Caki2 (cell line): ENCODE results near the gene PLCB1. TPM values are rescaled to one million over a fixed set of nuclear protein-coding genes. Genes with fewer than 3 reads are reported as not detected.

Experiments used
- DNase-seq: peaks from one replicate; pipeline ENCODE4 v3.0.0-alpha.2; 2015; ENCODE audit warnings: low read depth
- in situ Hi-C: cut with HindIII; loops from 2 replicates; pipeline ENCODE4 v1.10.0; 2016; ENCODE audit warnings: low sequenced_read_pairs, low pct_unique_long_range_greater_than_20kb, mixed read lengths
- total RNA-seq: library from RNA; depleted of rRNA; stranded (reverse); fragments of >200 nt; shearing (Covaris generic); gene quantifications from 2 replicates; pipeline ENCODE4 v1.2.3, GENCODE V29; 2014; ENCODE audit warnings: low replicate concordance

The PLCB1 gene
- total RNA-seq, 1 experiment from 2014 or later = 2.4 TPM

DNA sequence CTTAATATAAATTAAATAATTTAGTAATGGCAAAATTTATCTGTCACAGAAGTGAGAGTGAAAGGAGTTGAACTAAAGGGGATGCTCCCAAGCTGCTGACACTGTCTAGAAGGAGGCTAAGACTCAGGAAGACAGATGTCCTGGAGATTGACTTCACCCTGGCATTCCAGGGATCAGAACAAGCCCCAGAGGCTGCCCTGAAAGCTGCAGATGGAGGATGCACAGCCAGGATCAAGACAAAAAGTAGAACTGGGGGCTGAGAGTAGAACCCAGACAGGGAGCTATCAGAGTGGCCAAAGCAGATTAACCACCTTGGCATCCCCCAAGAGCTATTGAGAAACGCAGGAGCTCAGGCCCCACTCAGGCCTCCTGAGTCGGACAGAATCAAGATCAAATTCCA lies 747.6 kb downstream of the PLCB1 start:
- DNase-seq = no peak
- in situ Hi-C loops = no loop called here

DNA sequence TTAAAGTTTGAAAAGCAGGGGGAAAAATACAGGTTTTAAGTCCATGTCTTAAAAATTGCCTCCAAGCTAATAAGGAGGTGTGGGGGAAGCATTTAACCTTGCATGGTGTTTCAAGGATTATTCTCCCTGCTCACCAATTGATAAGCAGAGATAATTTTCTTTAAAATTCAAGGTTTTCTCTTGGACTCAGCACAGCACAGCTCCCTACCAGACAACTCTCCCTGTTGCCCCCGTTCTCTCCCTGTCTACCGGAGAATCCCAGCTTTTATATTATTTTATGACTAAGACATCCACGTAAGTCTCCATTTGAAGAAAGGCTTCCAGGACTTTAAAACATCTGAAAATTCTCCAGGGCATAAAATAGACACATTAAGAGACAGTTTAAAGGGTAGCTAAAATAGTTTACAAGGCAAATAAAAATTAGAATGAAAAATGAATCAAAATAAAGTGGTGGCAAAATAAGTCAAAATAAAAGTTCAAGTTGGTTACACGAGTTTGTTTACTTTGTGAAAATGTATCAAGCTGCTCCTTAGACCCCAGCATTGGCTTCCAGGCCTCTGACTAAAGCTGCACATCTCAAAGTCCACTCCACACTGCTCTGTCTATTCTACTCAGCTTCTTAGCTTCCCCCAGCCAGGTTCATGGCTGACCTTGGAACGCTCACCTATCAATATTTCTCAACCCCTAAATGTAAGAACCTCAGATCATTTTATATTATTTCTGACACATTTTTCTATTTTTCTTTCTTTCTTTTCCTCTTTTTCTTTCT lies 748.2 kb downstream of the PLCB1 start:
- in situ Hi-C loops = no loop called here
- no peak for DNase-seq

DNA sequence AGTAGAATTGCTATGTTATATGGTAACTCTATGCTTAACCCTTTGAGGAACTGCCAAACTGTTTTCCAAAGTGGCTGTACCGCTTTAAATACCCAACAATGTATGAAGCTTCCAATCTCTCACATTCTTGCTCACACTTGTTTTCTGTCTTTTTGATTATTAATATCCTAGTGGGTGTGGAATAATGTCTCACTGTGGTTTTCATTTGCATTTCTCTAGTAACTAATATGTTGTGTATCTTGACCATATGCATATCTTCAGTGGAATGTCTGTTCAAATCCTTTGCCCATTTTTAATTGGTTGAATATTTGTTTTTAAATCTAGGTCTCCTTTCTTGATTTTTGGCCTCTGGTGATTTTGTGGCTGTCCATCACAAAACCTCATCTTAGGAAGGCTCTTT lies 759.0 kb downstream of the PLCB1 start:
- in situ Hi-C loops = no loop called here
- DNase-seq = no peak

DNA sequence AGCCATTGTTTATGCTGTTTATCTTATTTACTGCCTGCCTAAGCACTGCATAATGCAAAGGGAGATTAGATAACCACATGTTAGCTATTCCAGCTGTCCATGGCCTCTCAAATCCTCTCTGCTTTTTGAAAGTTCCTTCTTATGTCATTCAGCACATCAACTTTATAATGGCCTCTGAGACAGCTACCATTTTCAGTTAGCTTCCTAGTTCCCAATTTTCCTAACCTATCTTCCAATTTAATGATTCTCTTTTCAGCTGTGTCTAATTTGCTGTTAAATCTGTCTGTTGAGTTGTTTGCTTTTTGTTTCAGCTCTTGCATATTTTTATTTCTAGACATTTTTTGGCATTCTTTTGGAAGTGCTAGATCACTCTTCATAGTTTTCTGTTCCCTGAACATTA lies 763.4 kb downstream of the PLCB1 start:
- no peak for DNase-seq

DNA sequence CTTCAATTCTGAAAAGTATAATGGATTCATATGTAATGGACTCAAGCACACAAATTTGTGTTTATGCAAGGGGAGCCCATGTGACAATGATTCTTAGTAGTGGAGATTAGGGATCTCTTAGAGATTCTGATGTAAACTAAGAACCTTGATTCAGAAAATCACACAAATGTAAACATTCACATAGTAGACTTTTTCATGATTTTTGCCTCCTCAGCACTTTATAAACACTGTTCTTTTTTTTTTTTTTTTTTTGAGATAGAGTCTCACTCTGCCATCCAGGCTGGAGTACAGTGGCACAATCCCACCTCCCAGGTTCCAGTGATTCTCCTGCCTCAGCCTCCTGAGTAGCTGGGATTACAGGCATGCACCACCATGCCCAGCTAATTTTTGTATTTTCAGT lies 766.8 kb downstream of the PLCB1 start:
- DNase-seq = no peak
- in situ Hi-C loops = no loop called here

More for the DNA sequence above, 763.4 kb downstream of the PLCB1 start:
- in situ Hi-C loops = no loop called here

DNA sequence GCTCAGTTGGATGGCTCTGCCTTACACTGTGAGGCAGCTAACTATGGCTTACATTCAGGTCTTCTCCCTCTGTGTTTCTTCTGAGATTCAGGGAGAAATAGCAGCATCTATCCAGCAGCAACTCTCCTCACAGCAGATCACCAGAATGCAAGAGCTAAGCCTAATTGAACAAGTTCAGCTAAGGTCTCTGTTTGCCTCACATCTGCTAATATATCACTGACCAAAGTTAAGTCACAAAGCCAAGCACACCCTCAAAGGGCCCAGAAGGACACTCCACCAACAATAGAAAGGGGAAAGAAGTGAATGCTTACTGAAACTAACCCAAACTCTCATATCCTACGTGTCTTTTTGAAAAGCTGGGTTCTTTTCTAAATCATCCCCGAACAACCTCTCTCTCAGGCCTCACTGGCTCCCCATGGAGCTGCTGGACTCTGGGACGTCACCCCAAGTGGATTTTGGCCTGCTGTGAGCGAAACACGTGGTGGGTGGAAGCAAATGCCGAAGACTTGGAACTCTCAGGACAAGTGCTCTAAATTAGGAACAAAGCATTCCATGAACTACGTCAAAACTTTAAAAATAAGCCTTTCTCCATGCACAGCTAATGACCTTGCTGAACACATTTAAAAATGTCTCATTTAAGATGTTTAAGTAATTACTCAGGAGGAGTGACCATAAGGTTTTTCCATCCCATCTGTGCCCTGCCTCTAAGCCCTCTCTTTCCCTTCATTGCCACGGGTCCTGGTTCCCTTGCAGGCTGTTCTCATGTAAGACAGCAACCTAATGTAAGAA lies 769.4 kb downstream of the PLCB1 start:
- no peak for DNase-seq
- in situ Hi-C loops = no loop called here

DNA sequence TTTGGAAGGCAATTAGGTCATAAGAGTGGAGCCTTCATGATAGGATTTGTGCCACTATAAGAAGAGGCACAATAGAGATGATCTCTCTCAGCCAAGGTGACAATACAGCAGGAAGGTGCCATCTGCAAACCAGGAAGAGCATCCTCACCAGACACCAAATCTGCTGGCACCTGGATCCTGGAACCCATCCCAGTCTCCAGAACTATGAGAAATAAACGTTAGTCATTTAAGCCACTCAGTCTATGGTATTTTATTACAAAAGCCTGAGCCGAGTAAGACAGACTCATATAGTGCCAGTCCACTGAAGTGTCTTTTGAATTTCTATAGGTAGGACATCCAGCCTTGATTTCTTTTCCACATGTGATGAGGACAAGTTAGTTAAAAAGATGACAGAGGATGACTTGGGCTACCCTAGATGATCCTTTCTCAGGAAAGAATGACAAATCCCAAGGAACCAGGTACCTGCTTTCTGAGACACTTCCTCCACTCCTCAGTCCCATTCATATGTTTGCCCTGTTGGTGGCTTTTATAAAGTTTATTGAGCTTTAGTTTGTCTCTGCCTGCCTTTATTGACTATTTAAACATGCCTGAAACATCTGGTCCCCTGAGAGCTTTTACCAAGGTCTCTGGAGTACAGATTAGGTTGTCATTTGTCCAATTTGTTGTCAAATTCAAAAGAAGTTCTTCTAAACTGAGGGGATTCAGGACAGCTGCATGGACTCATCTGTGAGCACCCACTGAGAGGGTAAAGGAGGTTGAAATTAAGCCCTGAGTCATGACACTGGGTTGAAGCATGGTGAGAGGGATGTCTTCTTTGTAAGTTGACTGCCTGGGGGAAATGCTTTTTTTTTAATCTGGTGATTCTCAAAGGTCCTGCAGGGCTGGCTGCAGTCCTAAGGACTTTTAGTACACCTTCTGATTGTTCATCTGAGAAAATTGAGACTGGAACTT lies 771.9 kb downstream of the PLCB1 start:
- in situ Hi-C loops = no loop called here
- no peak for DNase-seq

DNA sequence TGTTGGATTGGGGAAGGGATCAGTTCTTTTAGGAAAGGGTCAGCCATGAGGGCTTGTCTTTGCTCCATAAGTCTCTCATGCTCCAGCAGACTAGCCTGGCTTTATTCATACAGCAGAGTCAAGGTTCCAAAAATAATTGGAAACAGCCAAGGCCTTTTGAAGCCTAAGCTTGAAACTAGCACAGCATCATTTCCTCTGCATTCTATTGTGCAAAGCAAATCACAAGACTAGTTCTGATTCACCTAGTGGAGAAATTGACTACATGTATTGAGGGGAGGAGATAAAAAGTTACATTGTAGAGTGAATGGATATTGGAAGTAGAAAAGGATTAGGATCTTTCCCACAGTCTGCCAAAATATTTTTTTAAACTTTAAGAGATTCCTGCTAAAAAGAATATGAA lies 777.5 kb downstream of the PLCB1 start:
- DNase-seq = no peak
- in situ Hi-C loops = no loop called here

DNA sequence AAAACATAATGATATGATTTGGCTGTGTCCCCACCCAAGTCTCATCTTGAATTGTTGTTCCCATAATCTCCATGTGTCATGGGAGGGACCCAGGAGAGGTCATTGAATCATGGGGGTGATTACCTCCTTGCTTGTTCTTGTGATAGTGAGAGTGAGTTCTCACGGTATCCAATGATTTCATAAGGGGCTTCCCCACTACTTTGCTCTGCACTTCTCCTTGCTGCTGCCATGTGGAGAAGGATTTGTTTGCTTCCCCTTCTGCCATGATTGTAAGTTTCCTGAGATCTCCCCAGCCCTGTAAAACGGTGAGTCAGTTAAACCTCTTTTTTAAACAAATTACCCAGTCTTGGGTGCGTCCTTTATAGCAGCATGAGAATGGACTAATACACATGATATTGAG lies 780.0 kb downstream of the PLCB1 start:
- DNase-seq = no peak

DNA sequence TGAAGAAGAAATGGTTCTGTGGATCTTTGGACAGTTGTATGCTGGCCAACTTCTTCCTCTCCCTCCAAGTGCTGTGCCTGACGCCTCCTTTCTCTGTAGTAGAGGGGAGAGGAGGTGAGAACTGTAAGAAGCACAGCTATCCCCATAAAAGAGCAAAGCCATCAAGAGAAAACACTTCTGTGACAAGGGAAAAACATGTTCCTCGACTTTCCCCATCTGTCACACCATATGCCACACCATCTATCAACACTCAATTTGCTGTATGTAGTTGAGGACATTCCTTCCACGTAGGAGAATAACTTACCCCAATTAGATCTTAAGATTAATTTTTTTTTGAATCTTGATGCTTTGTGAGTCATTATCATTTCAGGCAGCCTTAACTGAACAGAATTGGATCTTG lies 780.7 kb downstream of the PLCB1 start:
- in situ Hi-C loops = no loop called here
- DNase-seq = no peak

More for the DNA sequence above, 780.0 kb downstream of the PLCB1 start:
- in situ Hi-C loops = no loop called here

DNA sequence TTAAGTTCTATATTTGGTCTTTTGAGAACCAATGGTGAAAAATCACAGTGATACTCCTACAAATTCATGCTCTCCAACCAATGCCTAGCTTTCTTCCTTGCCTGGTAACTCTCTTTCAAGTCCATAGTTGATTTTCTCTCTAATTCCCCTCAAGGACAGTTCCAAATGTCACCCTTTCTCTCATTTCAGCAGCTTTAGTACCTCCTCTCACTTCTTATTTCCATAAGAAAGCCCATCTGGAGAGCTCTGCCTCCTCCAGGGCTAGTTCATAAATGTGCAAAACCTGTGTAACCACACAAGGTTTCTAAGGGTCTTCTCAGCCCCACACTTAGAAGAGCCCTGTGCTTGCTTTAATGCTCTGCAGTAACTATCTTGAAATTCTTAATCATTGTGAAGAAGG lies 781.4 kb downstream of the PLCB1 start:
- no peak for DNase-seq
- in situ Hi-C loops = no loop called here

DNA sequence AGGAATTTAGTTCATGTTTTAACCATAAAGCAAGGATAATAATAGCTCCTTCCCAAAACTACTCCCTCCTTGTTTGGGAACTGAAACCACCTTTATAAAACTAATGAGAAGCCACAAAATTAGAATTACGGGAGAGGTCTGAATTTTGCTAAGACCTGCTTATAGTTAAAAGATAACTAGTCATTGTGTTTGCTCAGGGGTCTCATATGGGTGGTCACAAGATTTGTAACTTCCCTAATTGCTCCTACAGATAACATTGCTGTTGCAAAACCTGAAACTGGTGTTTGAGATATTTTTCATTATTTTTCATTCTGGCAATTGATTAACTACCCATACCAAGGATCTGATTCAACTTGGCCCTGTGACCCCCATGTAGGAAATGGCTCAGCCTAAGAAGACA lies 782.4 kb downstream of the PLCB1 start:
- no peak for DNase-seq
- in situ Hi-C loops = no loop called here

DNA sequence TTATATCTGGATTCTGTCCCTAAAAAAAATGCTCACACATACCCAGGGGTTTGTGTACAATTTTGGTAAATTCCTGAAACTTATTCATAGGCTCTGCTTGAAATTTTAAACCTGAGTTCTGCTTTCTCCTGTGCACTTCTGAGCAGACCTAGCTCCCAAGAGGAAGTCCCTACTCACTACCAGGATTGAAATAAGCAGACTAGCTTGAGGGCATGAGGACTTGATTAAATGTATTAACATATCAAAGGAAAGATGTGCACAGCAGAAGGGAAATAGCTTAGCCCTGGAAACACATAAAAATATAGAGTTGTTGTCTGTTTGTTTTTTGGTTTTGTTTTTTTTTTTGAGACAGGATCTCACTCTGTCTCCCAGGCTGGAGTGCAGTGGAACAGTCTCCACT lies 785.0 kb downstream of the PLCB1 start:
- in situ Hi-C loops = no loop called here
- DNase-seq = no peak

DNA sequence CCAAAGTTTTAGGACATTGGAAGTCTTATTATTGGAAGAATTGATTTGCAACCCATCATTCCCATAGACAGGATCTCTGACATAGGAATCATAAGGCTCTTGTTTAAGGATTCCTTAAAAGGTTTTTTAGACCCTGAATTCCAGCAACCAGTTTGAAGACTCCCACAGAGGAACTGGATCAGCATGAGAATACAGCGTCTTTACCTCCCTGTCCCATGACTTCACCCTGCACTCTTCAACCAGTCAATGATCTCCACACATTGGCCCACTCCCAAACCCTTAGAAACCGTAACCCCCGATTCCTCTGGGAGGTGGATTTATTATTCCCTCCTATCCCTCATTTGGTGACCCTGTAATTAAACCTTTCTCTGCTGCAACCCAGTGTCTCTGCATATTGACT lies 786.1 kb downstream of the PLCB1 start:
- in situ Hi-C loops = no loop called here
- no peak for DNase-seq

DNA sequence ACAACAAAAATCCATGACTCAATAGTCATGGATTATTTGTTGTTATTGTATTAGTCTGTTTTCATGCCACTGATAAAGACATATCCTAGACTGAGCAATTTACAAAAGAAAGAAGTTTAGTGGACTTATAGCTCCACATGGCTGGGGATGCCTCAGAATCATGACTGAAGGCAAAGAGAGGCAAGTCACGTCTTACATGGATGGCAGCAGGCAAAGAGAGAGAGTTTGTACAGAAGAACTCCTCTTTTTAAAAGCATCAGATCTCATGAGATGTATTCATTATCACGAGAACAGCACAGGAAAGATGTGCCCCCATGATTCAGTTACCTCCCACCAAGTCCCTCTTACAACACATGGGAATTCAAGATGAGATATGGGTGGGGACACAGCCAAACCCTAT lies 792.5 kb downstream of the PLCB1 start:
- in situ Hi-C loops = no loop called here
- DNase-seq = no peak

DNA sequence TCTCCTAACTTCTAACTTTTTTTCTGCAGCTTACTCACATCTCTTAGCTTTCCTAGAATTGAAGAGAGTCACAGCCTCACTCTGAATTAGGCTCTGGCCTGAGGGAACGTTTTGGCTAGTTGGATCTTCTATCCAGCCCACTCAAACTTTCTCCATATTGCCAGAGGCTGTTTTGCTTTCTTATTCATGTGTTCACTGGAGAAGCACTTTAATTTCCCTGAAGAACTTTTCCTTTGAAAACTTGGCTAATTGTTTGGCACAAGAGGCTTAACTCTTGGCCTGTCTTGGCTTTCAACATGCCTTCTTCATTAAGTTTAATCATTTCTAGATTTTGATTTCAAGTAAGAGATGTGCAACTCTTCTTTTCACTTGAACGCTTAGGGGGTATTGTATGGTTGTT lies 798.7 kb downstream of the PLCB1 start:
- peak; percentile 8 for DNase-seq
- in situ Hi-C loops = no loop called here

DNA sequence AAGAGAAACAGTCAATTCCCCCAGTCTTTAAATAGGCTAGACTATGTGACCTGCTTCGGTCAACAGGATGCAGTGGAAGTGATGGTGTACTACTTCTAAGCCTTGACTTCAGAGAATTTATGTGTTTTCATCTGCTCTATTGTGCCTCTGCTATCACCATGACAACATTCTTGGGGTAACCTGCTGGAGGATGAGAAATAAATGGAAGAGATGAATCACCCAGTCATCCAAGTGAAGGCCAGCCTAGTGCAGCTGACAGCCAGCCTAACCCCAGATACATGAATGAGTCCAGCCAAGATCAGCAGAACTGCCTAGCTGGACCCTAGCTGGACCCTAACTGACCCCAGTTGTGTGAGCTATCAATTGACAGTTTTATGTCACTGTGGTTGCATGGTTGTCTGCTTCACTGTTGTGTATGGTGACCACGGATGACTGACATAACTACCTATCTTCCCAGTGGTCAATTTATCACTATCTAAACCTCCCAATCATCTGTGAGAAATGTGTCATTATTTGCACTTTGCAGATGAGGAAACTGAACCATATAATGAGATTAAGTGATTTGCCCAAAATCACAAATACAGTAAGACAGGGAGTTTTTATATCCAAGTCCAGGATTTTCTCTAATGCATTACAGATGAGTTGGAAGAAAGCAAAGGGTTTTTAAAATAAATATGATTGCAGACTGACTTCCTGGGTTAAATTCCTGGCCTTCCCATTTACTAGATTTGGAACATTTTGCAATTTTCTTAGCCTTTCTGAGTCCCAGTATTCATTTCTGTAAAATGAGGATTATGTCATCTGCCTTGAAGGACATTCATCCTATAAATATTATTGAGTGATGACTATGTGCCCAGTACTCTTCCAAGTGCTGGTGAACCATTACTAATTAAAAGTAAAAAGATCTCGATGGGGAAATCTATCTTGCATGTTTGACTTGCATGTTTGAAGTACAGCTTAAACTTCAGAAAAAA lies 800.4 kb downstream of the PLCB1 start:
- in situ Hi-C loops = no loop called here
- peak; percentile 93 for DNase-seq

DNA sequence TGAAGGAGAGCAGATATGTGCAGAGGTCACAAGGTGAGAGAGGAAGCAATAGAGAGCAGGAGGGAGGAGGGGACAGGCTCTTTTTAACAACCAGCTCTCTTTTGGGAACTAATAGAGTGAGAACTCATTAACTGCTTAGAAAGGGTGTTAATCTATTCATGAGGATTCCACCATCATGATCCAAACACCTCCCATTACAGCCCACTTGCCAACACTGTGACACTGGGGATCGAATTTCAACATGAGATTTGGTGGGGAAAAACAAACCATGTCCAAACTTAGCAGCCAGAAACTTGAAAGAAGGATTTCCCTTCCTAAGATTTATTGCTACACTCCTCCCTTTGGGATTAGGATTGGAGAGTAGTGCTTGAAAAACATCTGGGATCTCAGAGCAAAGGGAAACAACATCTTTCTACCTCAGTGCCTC lies 801.3 kb downstream of the PLCB1 start:
- in situ Hi-C loops = no loop called here
- peak; percentile 42 for DNase-seq
